GM12892 (cell line): Measurements from ENCODE around the gene RTL1.

Experiments used
- DNase-seq: peaks from one replicate; pipeline ENCODE4 v3.0.0; 2011; ENCODE audit not compliant: insufficient read length
- FAIRE-seq: peaks from 2 replicates; lab custom pipeline; 2011; peaks lifted over from hg19 to GRCh38; lab: Jason Lieb, UNC
- POLR2A ChIP-seq: IDR thresholded peaks from 2 replicates; pipeline ENCODE4 v1.6.1; 2011; ENCODE audit warnings: low read depth, low read length, control low read depth
- POLR2AphosphoS5 ChIP-seq: IDR thresholded peaks from 2 replicates; pipeline ENCODE4 v1.6.1; 2011; ENCODE audit warnings: low read depth, low read length, control low read depth
- TAF1 ChIP-seq: IDR thresholded peaks from 2 replicates; pipeline ENCODE4 v1.6.1; 2011; ENCODE audit warnings: low read depth, mild to moderate bottlenecking, control low read depth, low read length, borderline replicate concordance

The RTL1 gene

GRCh38 chr14:100836941-100837804 is 66.3 kb downstream of the RTL1 start:
- FAIRE-seq (no peak), DNase-seq (no peak)

GRCh38 chr14:100836311-100836805 is 67.2 kb downstream of the RTL1 start:
- no peak for FAIRE-seq
- TF ChIP-seq TAF1, result no peak
- TF ChIP-seq POLR2AphosphoS5, result no peak
- TF ChIP-seq POLR2A, result no peak
- DNase-seq, result no peak

More at GRCh38 chr14:100836941-100837804, 66.3 kb downstream of the RTL1 start:
- TF ChIP-seq TAF1 (no peak), POLR2AphosphoS5 (no peak), POLR2A (no peak)

GRCh38 chr14:100835548-100836310 is 67.8 kb downstream of the RTL1 start:
- TF ChIP-seq TAF1 (no peak), POLR2A (no peak), POLR2AphosphoS5 (no peak)
- DNase-seq, result no peak
- no peak for FAIRE-seq

- no peak for DNase-seq
- no peak for TF ChIP-seq TAF1
- TF ChIP-seq POLR2AphosphoS5, result no peak
- TF ChIP-seq POLR2A, result no peak
- FAIRE-seq, result no peak
Measured at GRCh38 chr14:100834794-100835547, 68.6 kb downstream of the RTL1 start.

- TF ChIP-seq TAF1 (no peak), POLR2A (no peak), POLR2AphosphoS5 (no peak)
- no peak for FAIRE-seq
Measured at GRCh38 chr14:100834082-100834793, 69.3 kb downstream of the RTL1 start.

GRCh38 chr14:100832311-100832960 is 71.1 kb downstream of the RTL1 start:
- TF ChIP-seq POLR2AphosphoS5 (no peak), POLR2A (no peak)
- FAIRE-seq, result no peak
- DNase-seq, result no peak

More at GRCh38 chr14:100834082-100834793, 69.3 kb downstream of the RTL1 start:
- DNase-seq, result no peak

- TF ChIP-seq POLR2AphosphoS5 (no peak), POLR2A (no peak), TAF1 (no peak)
- FAIRE-seq (no peak), DNase-seq (no peak)
Measured at GRCh38 chr14:100830681-100831080, 72.8 kb downstream of the RTL1 start.
